Measurements from ENCODE around the gene LAMA3.

Gene LAMA3

DNA sequence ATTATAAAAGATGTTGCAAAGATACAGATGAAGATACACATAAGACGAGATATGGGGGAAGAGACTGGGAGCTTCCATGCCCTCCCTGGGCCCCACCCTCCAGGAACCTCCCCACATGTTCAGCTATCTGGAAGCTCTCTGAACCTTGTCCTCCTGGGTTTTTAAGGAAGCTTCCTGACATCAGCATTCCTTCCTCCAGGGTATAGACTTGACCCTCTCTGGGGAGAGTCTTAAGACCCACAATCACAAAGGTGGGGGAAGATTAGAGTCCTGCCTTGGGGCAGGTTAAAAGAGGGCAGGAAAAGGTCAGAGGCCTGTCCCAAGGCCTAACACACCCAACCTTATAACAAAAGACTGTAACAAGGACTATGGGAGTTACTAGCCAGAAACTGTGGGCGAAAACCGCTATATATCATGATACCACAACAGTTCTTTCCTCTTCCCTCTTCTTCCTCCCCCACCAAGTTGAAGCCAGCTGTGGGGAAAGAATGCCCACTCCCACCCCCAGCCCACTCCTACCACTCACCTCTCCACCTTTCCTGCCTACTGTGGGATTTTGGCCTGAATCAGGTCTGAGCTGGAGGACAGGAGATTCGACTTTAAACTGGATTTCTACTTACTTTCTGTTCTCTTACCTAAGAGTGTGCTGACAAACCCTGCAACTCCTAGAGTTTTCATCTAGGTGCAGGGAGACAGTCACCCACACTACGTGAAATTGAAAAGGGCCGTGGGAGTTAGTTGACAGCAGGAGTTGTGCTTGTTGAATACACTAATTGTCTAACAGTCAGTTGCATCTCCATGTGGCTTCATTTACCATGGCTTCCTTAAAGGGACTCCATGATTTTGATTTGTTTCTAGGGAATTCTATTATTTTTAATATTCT lies 105.0 kb downstream of the LAMA3 start:
- DNase-seq: no peak

DNA sequence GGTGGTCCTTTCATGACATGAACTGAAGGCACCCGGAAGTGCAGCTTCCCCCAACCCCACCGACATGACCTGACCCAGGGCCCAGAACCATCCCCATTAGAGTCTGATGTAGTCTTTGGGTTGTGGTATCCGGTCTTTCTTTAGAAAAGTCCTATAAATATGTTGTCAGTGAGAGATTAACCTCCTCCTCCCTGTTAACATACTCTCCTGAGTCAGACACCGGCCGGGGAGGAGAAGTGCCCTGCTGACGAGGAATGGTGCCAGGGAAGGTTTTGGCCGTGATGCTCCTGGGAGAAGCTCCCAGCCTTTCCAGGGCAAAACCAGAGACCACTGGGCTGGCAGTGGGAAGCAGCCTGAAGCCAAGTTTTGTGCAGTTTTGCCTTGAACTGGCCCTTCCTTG lies 109.0 kb downstream of the LAMA3 start:
- no peak for DNase-seq

DNA sequence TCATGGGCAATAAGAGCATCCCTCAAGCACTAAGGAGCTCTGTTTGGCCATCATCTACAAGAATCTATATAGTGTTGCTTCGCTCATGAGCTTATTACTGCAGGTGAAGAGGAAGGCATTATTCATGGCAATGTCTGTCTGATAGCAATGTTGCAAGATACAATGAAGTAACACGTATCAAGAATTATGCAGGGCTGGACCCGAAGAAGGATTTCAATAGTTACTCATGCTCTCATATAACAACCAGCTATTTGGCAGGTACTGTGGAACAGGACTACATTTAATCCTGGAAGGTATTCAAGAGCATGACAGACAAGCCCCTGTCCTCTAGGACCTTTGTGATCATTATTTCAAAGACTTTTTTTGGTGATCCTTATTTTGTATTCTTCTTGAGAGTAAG lies 109.6 kb downstream of the LAMA3 start:
- DNase-seq: no peak

- no peak for DNase-seq
These were observed 110.3 kb downstream of the LAMA3 start for GRCh38 chr18:23799540-23799939.

DNA sequence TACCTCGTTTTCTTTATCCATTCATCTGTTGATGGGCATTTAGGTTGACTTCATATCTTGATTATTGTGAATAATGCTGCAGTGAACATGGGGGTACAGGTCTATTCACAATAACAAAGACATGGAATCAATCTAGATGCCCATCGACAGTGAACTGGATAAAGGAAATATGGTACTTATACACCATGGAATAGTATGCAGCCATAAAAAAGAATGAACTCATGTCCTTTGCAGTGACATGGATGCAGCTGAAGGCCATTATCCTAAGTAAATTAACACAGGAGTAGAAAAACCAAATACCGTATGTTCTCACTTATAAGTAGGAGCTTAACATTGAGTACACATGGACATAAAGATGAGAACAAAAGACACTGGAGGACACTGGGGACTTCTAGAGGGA lies 111.6 kb downstream of the LAMA3 start:
- no peak for DNase-seq

DNA sequence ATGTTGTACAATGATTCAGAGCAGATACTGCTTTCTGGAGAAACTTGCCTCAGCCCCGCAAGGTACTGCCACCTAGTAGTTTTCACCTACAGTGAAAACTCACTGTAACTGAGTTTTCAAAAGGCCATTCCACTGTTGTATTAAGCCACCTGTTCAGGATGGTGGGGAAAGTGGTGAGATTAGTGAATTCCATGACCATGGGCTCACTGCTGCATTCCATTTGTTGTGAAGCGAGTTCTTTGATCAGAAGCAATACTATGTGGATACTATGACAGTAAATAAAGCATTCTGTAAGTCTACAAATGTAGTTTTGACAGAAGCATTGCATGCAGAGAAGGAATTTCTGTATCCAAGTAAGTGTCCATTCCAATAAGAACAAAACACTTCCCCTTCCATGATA lies 113.6 kb downstream of the LAMA3 start:
- no peak for DNase-seq

- DNase-seq: no peak
These were observed 114.5 kb downstream of the LAMA3 start for GRCh38 chr18:23803755-23804154.

- DNase-seq: no peak
These were observed 116.6 kb downstream of the LAMA3 start for GRCh38 chr18:23805898-23806297.

GRCh38 chr18:23809415-23809814 lies 120.2 kb downstream of the LAMA3 start:
- DNase-seq: no peak

GRCh38 chr18:23810396-23810795 lies 121.1 kb downstream of the LAMA3 start:
- no peak for DNase-seq

DNA sequence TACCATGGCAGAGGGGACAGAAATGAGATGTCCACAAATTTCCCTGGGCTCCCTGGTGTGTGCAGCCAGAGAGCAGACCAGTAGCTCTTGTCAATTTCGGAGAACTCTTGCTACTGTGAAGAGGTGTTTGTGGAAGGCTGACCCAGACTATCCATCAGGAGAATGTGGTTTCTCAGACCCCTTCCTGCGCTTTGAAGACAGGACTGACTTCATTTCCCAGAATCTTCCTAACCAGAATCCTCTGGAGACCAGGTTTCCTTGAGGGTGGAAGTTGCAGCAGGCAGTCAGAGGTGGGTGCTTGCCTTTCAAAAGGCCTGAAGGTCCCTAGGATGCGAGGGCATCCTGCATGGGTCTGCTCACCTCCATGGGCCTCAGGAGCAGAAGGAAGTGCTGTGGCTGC lies 121.9 kb downstream of the LAMA3 start:
- no peak for DNase-seq

DNA sequence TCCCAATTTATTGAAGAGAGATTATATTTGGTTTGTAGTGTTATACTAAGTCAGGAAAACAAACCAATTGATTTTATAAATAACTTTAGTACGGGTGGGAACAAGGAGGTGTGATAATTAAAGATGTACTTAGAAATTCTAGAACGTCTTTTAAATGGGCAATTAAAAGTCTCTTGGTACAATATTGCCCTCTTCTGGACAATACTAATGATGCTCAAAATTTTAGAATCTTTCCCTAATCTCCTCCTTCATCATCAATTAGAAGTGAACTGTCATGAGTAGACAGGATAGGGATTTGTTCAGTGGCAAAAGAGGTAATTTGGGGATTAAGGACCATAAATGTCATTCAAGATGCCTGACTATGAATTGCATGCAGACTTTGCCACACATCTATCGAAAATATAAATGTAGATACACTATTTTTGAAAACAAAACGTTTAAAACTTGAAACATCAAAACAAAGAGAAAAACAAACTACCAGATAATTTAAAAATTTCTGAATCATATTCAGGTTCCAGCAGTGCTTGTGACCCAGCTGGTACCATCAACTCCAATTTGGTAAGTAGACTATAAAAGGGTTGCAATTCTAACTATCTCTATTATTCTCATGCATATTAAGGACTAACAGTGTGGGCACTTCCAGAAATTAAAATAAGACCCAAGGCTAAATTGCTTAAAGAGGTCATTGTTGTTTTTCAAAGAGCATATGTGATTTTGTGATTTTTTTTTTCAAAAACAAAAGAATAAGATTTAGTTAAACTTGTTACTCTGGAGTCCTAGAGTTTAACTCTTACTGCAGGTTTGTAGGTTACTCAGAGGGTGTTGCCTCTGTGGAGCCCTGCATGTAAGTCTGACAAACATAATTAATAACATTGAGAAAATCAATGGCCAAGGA lies 123.5 kb downstream of the LAMA3 start:
- DNase-seq: no peak

DNA sequence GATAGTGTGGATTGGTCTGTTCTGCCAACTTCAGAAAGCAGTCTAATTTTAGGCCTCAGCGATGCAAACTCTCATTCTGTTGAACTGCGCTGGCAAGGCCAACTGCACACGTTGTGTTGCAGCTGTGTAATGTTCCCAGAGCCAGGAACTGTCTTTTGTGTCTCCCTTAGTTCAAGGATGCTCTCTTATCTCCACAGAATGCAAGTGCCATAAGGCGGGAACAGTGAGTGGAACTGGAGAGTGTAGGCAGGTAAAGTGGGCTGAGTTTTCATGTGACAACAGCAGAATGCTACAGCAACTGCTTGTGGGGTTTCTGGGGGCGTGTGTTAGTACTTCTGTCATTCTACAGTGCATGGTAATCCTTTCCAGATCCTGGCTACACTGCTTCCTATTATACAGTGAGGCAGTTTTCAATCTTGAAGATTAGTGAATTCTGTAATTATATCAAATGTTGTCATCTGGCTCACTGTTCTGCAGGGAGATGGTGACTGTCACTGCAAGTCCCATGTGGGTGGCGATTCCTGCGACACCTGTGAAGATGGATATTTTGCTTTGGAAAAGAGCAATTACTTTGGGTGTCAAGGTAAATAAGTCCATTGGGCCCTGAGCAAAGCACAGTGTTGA lies 125.8 kb downstream of the LAMA3 start:
- DNase-seq: no peak

DNA sequence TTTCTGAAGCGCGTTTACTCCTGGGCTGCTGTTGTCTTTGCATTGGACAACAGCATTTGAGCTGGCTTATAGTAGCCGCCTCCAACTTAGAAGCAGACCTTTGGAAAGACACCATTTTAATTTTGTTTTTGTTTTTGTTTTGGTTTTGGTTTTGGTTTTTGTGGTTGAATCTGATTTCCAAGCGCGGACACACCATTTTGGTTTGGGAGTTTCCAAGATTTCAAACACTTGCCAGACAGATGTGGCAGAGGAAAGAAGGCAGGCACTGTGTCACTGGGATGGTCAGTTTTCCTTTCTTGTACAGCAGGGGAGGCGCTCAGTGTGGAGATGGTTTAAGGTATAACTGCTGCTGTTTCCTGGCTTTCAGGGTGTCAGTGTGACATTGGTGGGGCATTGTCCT lies 126.8 kb downstream of the LAMA3 start:
- no peak for DNase-seq

DNA sequence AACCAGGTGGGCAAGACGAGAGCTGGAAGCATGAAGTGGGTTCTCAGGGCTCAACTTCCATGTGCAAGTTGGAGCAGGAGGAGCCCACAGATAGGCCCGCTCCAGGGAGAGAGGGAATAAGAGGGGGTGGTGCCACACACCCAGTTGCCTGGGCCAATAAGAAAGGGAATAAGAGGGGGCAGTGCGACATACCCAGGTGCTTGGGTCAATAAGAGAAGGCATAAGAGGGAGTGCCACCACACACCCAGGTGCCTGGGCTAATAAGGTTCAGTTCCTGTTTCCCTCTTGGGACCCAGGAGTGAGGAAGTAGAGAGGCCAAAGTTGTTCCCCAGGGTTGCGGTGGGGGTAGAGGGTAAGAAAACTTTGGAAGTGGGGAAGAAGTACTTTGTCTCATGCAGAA lies 127.5 kb downstream of the LAMA3 start:
- DNase-seq: no peak

DNA sequence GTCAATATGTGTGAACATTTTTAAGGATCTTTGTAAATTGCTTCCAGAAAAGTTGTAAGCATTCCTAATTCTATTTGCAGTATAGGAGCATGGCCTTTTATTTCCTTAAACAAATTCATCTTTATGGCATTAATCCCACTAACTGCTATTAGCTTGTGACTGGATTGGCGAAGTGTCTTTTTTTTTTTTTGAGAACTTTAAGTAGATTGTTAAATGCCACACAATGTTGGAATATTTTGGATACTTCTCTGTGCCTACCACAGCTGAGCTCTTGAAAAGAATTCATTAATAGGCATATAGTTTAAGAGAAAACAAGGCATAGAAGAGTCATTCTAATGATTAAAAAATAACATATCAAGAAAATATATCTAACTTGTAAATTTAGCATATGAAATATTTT lies 129.7 kb downstream of the LAMA3 start:
- no peak for DNase-seq

DNA sequence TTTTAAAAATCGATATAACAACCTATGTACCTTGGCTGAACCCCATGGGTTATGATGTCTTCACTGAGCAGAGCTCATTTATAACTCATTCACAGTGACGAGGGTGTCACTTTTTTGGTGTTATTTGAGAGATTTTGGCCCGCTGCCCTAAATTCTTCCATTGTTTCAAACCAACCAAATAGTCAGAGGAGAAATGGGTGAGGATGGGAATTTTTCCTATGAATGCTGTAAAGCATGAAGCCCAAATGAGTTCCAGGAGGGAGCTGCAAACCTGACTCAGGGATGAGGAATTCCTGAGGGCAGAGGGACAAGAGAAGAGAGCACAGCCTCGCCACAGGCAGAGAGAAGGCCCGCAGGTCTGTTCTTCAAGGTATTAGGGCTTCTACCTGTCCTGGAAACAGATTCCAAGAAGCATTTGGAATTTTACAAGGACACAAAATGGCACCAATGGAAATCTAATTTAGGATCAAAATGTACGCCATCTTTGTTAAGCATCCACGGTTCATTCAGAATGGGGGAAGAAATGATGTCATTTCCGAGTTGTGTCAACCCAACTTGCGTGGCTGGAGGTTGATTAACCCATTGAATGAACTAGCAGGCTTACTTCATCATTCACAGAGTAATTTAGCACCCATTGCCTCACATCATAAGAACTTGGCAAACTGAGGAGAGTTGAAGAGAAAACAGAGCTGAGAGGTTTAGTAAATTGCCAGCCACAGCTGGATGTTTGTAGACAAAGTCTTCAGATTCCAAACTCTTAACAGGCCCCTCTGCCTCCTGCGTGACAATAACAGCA lies 133.5 kb downstream of the LAMA3 start:
- no peak for DNase-seq

DNA sequence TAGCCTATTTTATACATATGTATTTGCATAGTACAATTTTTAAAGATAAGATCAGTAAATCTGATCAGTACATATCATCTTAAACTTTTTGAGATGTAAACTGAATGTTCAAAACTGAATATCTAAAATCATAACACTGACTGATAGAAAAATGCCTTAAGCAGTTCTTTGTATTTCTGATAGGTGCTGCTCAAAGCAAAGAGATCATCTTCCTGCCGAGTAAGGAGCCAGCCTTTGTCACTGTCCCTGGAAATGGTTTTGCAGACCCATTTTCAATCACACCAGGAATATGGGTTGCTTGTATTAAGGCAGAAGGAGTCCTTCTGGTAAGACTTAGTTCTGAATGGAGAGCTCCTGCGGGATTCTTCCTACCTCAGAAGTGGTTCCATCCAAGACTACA lies 135.0 kb downstream of the LAMA3 start:
- DNase-seq: no peak

DNA sequence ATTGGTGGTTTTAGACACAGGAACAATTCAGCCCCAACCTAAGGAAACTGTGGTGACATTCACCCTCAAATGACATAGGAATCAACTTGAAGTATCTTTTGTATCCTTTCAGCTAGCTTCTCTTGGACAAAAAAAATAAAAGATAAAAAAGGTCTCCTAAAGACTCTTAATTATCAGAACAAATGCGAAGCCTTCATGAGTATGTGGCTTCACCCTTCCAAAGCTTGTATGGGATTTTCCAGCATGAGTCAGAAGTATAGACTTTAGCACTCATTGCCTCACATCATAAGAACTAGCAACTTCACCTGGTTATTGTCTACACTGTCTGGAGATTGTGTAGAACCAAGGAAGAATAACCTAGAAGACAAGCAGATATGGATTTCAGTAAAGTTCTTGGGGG lies 135.4 kb downstream of the LAMA3 start:
- DNase-seq: no peak

DNA sequence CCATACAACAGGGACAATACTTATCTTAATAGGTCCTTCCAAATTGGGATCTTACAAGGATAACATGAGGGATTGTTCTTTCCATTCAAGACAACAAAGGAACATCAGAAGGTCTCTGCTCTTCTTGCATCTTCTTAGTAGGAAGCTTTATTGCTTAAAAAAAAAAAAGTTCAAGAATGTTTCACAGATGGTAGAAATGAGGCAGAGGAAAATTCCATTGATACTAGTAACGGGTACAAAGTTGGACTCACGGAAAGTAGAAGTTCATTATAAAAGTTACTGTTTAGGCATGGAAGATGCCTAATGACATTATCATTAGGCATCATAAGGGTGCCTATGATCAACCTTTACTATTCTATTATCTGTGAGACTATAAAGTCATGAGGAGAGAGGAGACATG lies 136.2 kb downstream of the LAMA3 start:
- no peak for DNase-seq

DNA sequence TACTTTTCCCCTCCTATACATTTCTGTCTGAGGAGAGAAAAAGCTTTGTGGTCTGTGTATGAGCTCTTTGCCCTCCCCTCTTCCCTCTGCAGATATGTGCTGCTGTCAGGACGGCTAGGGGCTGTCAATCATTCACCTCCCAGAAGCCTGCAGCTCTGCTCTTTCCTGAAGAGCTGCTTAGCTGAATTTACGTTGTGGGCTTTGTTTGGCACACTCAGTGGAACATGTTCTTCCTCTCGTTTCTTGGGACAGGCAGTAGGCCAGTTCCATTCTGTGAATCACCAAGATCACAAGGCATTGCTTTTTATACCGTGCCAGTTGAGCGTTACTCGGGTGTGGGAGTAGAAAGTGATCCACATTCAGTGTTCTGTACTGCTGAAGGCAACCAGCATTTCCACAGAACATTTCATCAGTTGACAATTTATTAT lies 136.7 kb downstream of the LAMA3 start:
- DNase-seq: no peak

GRCh38 chr18:23826850-23827620 lies 137.8 kb downstream of the LAMA3 start:
- DNase-seq: no peak

Measured in GF-D8 (cell line).